ENCODE data around the gene TBC1D17.
"Not testable (repeated sequence)": the region's sequence is repeated elsewhere in the genome, so short reads cannot be mapped to it uniquely, and the experiment has no call there.

Gene TBC1D17

GRCh38 chr19:49921871-49922795 is 44.6 kb downstream of the TBC1D17 start:
- no peak for DNase-seq (ENCODE audit: low read depth in 2 of 2)

GRCh38 chr19:49923055-49924003 is 45.8 kb downstream of the TBC1D17 start:
- no peak for DNase-seq (ENCODE audit: low read depth in 2 of 2)

DNA sequence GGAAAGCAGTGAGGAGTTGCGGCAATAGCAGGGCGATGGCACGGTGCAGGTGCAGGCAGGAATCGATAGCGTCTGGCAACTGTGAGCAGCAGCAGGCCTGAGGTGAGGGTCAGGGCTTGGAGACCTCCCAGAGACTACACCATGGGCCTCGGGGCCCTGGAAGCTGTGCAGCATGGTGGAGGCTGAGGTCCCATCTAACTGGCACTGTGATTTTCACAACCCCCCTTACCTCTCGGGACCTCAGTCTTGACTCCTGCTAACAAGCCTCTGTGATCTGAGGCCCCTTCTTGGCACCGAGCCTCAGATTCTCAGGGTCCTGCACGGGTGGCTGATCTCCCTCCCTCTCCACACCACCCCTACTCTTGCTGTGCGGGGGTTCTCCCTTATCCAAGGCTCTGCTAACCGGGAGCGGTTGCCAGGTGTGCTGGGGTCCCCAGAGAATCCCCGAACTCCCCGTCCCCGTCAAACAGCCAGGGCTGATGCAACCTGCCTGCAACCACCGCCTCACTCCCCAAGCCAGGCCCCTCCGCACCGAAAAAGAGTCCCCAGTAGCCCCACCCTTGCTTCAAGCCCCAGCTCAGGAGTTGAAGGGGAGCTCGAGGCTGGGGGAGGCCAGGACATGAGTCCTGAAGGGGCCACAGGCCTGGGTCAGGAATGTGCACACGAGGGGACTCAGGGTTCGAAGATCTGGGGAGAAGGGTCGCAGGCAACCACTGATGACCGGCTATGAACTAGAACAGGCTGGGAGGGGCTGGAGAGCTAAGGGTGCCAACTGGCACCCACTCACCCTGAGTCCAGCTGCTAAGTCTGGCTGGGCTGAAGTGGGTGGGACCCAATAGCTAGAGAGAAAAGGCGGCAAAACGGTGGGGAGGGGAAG is 46.7 kb downstream of the TBC1D17 start:
- DNase-seq (ENCODE audit: low read depth in 2 of 2), result no peak

- DNase-seq (ENCODE audit: low read depth in 2 of 2), result not testable (repeated sequence)
Measured at GRCh38 chr19:49924881-49925210, 47.3 kb downstream of the TBC1D17 start.

DNA sequence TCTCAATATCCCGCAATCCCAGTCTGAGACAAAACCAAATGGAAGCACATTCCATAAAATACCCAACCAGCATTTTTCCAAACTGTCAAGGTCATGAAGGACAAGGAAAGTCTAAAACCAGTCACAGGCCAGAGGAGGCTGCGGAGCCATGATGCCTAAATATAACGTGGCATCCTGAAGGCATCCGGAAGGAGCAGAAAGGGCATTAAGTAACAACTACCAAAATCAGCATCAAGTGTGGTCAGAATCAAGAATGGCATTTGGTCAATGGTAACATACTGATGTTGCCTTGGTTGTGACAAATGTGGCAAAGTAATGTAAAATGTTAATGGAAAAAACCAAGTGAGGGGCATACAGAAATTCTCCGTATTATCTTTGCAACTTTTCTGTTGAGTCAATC is 48.0 kb downstream of the TBC1D17 start:
- DNase-seq (ENCODE audit: low read depth in 2 of 2), result no peak

DNA sequence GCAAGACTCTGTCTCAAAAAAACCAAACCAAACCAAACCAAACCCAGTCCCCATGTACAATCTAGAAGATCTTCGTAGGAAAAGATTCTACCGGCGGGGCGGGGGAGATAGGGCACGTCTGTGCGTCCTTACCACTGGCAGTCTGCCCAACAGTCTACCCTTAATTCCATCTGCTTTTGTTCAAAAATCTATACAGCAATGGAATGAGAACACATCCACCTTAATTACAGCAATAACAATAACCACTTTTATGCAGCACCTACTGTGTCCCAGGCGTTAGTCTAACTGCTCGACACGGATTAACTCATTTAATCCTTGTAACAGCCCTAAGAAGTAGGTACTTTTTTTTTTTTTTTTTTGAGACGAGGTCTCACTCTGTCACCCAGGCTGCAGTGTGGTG is 49.0 kb downstream of the TBC1D17 start:
- no peak for DNase-seq (ENCODE audit: low read depth in 2 of 2)

DNA sequence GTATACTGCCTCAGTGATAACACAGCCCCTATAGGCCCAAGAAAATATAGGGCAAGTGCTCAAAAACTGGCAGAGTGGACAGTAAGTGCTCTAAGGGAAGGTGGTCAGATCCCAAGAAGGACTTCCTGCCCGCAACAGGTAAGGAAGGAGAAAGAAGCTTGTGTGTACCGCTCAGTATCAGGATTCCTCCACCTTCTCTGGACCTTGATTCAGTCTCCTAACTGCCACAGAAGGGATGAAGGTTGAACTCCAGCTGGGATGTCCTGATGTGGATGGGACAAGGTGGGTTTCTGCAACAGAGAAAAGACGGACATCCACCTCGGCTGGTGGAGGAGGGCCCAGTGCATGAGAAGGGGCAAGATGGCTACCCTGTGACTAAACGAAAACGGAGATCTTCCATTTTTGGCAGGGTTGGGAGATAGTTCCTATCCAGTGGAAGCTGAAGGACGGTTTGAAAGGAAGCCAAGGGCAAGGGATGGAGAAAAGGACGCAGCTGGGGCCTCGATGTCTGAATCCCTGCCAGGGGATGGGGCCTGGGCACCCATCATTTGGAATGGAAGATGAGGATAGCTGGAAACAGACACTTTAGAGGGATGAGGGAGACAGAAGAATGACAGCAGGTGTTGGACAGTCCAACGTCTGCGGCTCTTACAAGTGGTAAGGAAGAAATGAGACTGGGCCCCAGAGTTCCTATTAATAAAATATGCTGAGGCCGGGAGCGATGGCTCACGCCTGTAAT is 50.2 kb downstream of the TBC1D17 start:
- DNase-seq (ENCODE audit: low read depth in 2 of 2), result no peak

DNA sequence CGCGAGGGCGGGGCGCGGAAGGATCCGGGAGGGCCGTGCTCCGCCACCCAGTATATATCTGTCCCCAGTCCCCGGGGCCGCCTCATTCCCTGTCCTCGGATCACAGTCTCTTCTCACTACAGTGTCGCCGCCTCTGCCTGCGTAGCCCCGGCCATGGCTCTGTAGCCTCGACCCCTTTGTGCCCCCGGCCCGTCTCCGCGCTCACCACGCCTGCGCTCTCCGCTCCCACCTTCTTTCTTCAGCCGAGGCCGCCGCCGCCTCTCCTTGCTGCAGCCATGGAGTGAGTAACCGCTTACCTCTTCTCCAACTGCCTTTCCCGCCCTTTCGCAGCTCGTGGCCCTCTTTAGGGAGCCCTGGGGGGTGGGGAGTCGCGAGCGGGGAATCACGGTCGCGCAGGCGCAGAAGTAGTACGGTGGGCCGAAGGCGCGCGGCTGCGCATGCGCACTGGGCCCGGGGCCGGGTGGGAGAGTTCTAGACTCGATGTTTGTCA is 51.7 kb downstream of the TBC1D17 start, which contains the start of the genes ATF5 and NUP62:
Gene ATF5 (plus strand): TSS at position 85 of the 490 bp plus-strand sequence. CDS start 1,646 bp downstream, outside the sequence.
Gene NUP62 (minus strand): TSS at position 384 of the 490 bp plus-strand sequence. CDS start 19,697 bp downstream, outside the sequence.
- peak; percentile 88 to 95 for DNase-seq (ENCODE audit: low read depth in 2 of 2)

DNA sequence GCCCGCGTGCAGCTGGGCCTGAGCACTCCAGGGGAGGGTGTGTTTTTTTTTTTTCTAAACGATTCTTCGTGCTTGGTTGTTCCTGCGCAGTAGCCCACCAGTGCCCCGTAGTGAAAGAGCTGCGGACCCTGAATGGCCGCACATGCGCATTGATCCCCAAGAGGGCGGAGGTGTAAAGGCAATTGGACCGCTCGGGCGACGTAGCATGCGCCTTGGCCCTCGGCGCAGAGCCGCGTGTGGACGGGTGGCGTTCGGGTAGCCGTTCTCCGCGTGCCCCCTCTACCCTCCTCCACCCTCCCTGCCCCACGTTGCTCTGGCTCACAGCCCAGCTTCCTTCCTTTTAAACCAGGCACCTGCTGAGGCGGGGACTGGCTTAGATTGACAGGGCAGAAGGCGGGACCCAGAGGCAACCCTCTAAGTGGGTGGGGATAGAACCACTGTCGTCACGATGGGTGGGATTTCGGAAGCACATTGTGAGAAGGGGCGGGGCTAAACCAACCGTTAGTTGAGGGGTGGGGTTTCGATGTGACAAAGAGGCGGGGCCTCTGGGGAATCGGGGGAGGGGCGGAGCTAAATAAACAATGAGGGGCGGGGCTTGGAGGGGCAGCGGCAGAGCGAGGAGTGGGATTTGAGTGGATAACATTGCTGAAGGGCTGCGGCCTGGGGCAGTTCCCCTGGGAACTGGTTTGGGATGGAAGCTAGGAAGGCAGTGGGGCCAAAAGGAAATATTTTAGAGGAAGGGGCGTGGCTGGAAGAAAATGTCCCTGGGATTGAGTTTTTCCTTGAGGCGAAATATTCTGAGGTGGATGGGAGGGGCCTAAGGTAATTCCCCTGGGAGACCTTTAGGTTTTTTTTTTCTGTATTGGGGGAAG is 52.3 kb downstream of the TBC1D17 start:
- DNase-seq (ENCODE audit: low read depth in 2 of 2), result peak; percentile 88 to 92

- DNase-seq (ENCODE audit: low read depth in 2 of 2), result no peak
Measured at GRCh38 chr19:49930483-49931011, 53.0 kb downstream of the TBC1D17 start.

GRCh38 chr19:49931293-49932040 is 54.0 kb downstream of the TBC1D17 start:
- DNase-seq (ENCODE audit: low read depth in 2 of 2), result no peak

- no peak for DNase-seq (ENCODE audit: low read depth in 2 of 2)
Measured at GRCh38 chr19:49932041-49932451, 54.5 kb downstream of the TBC1D17 start.

DNA sequence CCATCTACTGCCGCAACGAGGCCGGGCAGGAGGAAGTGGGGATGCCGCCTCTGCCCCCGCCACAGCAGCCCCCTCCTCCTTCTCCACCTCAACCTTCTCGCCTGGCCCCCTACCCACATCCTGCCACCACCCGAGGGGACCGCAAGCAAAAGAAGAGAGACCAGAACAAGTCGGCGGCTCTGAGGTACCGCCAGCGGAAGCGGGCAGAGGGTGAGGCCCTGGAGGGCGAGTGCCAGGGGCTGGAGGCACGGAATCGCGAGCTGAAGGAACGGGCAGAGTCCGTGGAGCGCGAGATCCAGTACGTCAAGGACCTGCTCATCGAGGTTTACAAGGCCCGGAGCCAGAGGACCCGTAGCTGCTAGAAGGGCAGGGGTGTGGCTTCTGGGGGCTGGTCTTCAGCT is 55.2 kb downstream of the TBC1D17 start:
- DNase-seq (ENCODE audit: low read depth in 2 of 2), result no peak

GRCh38 chr19:49933643-49934042 is 56.1 kb downstream of the TBC1D17 start:
- no peak for DNase-seq (ENCODE audit: low read depth in 2 of 2)

- DNase-seq (ENCODE audit: low read depth in 2 of 2), result no peak
Measured at GRCh38 chr19:49936549-49936948, 59.0 kb downstream of the TBC1D17 start.

DNA sequence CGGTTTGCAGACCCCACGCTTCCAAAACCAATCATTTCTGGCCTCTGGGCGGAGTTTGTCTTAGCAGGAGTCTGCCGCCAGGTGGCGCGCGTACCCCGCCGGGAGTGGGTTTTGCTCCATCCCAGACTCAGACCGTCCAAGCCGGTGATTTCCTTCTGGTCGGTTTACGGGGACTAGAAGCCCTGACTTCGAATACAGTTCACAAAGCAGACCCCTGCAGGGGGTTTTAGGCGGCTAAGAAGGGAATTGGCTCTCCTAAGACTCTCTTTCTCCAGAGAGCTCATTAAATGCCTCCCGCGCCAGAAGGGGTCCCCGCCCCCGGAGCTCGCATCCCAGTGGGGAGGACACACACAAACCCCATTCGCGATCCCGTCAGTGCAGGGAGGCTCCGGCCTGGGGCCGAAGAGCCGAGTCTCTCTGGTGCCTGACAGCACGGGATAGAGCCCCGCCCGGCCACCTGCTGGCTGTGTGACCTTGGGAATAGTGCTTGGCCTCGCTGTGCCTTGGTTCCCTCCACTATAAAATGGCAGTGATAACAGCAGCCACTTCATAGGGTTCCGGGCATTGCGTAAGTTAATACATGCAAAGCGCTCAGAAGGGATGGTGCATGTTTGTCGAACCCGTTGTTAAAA is 60.4 kb downstream of the TBC1D17 start:
- peak; percentile 72 to 84 for DNase-seq (ENCODE audit: low read depth in 2 of 2)
